Calu3 (cell line): ENCODE data around the gene SLC27A1. TPM values are rescaled to one million over a fixed set of nuclear protein-coding genes. Genes with fewer than 3 reads are reported as not detected.

Experiments
- BruUV-seq: library from RNA; stranded (reverse); fragments of 400-500 nt; replicated peaks from 2 replicates; lab custom pipeline; 2021; lab: Mats Ljungman, UMichigan
- CTCF ChIA-PET: fragments of 300-600 bp; sonication (Branson Sonifier 250); formaldehyde crosslinking; loops from one replicate; lab custom pipeline; 2022; ENCODE audit warnings: antibody characterized with exemption; lab: Charles Lee
- DNase-seq: peaks from one replicate; pipeline ENCODE4 v3.0.0; 2022
- H3K27ac Mint-ChIP-seq: one replicate; pipeline ENCODE4 v1.8.0; 2022; ENCODE audit warnings: mixed read lengths; ENCODE audit not compliant: unreplicated experiment
- H3K27me3 Mint-ChIP-seq: one replicate; pipeline ENCODE4 v1.8.0; 2022; ENCODE audit warnings: mixed read lengths; ENCODE audit not compliant: unreplicated experiment
- H3K36me3 Mint-ChIP-seq: one replicate; pipeline ENCODE4 v1.8.0; 2022; ENCODE audit warnings: mild to moderate bottlenecking, moderate library complexity, mixed read lengths; ENCODE audit not compliant: insufficient read depth, unreplicated experiment
- H3K4me1 Mint-ChIP-seq: one replicate; pipeline ENCODE4 v1.8.0; 2022; ENCODE audit warnings: mild to moderate bottlenecking, low read depth, mixed read lengths; ENCODE audit not compliant: unreplicated experiment
- H3K4me3 Mint-ChIP-seq: one replicate; pipeline ENCODE4 v1.8.0; 2022; ENCODE audit warnings: mild to moderate bottlenecking, low read depth, moderate library complexity, mixed read lengths; ENCODE audit not compliant: unreplicated experiment
- H3K9me3 Mint-ChIP-seq: one replicate; pipeline ENCODE4 v1.8.0; 2022; ENCODE audit warnings: low read depth, mixed read lengths; ENCODE audit not compliant: unreplicated experiment
- CTCF ChIP-seq: fragments of 200-600 bp; IDR thresholded peaks from one replicate; pipeline ENCODE4 v1.8.0; 2022; ENCODE audit warnings: antibody characterized with exemption; ENCODE audit not compliant: unreplicated experiment
- intact Hi-C: fragments of 100-400 bp; cut with micrococcal nuclease; formaldehyde crosslinking; loops from one replicate; pipeline ENCODE4 v1.10.0; 2022; ENCODE audit not compliant: unreplicated experiment
- total RNA-seq: library from RNA; stranded (reverse); gene quantifications from 2 replicates; pipeline ENCODE4 v1.2.3, GENCODE V29; 2022

Gene SLC27A1
- total RNA-seq, 1 experiment from 2014 or later: 42.5 TPM

- TF ChIP-seq CTCF: no peak
- BruUV-seq: no TSS peak
- Mint-ChIP-seq H3K36me3 (peaks cover 42% of the 10 kb centered on the region), H3K4me3 (peak overlapping the region; percentile 32), H3K4me1 (peaks cover 24% of the 10 kb centered on the region), H3K9me3 (no peaks in the 10 kb centered on the region), H3K27me3 (no peaks in the 10 kb centered on the region), H3K27ac (peak overlapping the region; percentile 55)
- no peak for DNase-seq
- CTCF ChIA-PET: interaction anchor here (0.6 to 0.7 kb wide), 2 partner anchors 9 to 772 kb away, joined by 3 read pairs; no protein-coding TSS in a partner anchor
- intact Hi-C loops: no loop called here
These were observed 13.3 kb downstream of the SLC27A1 start for GRCh38 chr19:17483605-17484002.

- CTCF ChIA-PET: interaction anchor here (0.6 kb wide), 1 partner anchor 8 kb away, joined by 3 read pairs; no protein-coding TSS in a partner anchor
- Mint-ChIP-seq H3K36me3 (peaks cover 43% of the 10 kb centered on the region), H3K27me3 (no peaks in the 10 kb centered on the region), H3K27ac (peak overlapping the region; percentile 55), H3K4me3 (peak overlapping the region; percentile 32), H3K4me1 (peaks cover 24% of the 10 kb centered on the region), H3K9me3 (no peaks in the 10 kb centered on the region)
- DNase-seq: peak; percentile 39
- BruUV-seq: no TSS peak
- TF ChIP-seq CTCF: no peak
- intact Hi-C loops: no loop called here
These were observed 14.3 kb downstream of the SLC27A1 start for GRCh38 chr19:17484520-17485185.

- H3K36me3 Mint-ChIP-seq: peaks cover 43% of the 10 kb centered on the region
- H3K27me3 Mint-ChIP-seq: no peaks in the 10 kb centered on the region
- H3K27ac Mint-ChIP-seq: no peak overlapping the region
- DNase-seq: no peak
- H3K4me1 Mint-ChIP-seq: peaks cover 24% of the 10 kb centered on the region
- BruUV-seq: no TSS peak
- no peaks in the 10 kb centered on the region for H3K9me3 Mint-ChIP-seq
- no peak overlapping the region for H3K4me3 Mint-ChIP-seq
- intact Hi-C loops: no loop called here
- CTCF ChIA-PET: no interaction called here
- no peak for TF ChIP-seq CTCF
These were observed 16.4 kb downstream of the SLC27A1 start for GRCh38 chr19:17486545-17487240.

- no TSS peak for BruUV-seq
- Mint-ChIP-seq H3K27me3 (no peaks in the 10 kb centered on the region), H3K9me3 (no peaks in the 10 kb centered on the region), H3K27ac (no peak overlapping the region), H3K36me3 (peaks cover 49% of the 10 kb centered on the region), H3K4me3 (no peak overlapping the region), H3K4me1 (peaks cover 23% of the 10 kb centered on the region)
- intact Hi-C loops: no loop called here
- CTCF ChIA-PET: no interaction called here
- no peak for TF ChIP-seq CTCF
- no peak for DNase-seq
These were observed 17.2 kb downstream of the SLC27A1 start for GRCh38 chr19:17487284-17488121.
